Uterus (tissue), 4 donors: ENCODE data around the gene RGS14. TPM values are rescaled to one million over a fixed set of nuclear protein-coding genes. Genes with fewer than 3 reads are reported as not detected.

Source experiments
- DNase-seq, 2 donors: peaks; one replicate each; pipeline ENCODE4 v3.0.0-alpha.2; 2019 to 2020
- H3K27ac ChIP-seq, 2 donors: fragments of 200-600 bp; sonication (generic); 1 replicate in 1 of 2; 2 replicates in 1 of 2; pipeline ENCODE4 v1.5.1; 2016 to 2018
- H3K27me3 ChIP-seq, 2 donors: fragments of 200-600 bp; sonication (generic); one replicate each; pipeline ENCODE4 v1.5.1; 2018 to 2019; ENCODE audit warnings: control low read depth in 1 of 2
- H3K36me3 ChIP-seq, 2 donors: fragments of 200-600 bp; sonication (generic); one replicate each; pipeline ENCODE4 v1.5.1; 2019; ENCODE audit warnings: control low read depth in 1 of 2
- H3K4me1 ChIP-seq, 2 donors: fragments of 200-600 bp; sonication (generic); one replicate each; pipeline ENCODE4 v1.5.1; 2018 to 2019; ENCODE audit warnings: control low read depth in 1 of 2
- H3K4me3 ChIP-seq, 2 donors: fragments of 200-600 bp; sonication (generic); 1 replicate in 1 of 2; 2 replicates in 1 of 2; pipeline ENCODE4 v1.5.1; 2018 to 2019; ENCODE audit warnings: mild to moderate bottlenecking in 1 of 2
- H3K9me3 ChIP-seq, 2 donors: fragments of 200-600 bp; sonication (generic); one replicate each; pipeline ENCODE4 v1.5.1; 2019; ENCODE audit warnings: control low read depth in 1 of 2
- POLR2A ChIP-seq, 2 donors: fragments of 450-650 bp; IDR thresholded peaks; one replicate each; pipeline ENCODE4 v1.6.1; 2016; ENCODE audit warnings: antibody characterized with exemption in 2 of 2, mild to moderate bottlenecking in 1 of 2, moderate library complexity in 1 of 2
- intact Hi-C: fragments of 100-400 bp; cut with DNase I; formaldehyde crosslinking; loops from one replicate; pipeline ENCODE4 v1.15.1; 2023; ENCODE audit warnings: low total_unique reads
- total RNA-seq, 4 donors: library from RNA; depleted of rRNA in 3 of 4; stranded (reverse); fragments of >200 nt in 3 of 4; gene quantifications; one replicate each; pipeline versions ENCODE4 v1.1.0 to v1.2.4, GENCODE V29; 2014 to 2023
- TF ChIP-seq, protein P1 (sequence below), 4 experiments: fragments of 200-600 bp in 2 of 4; fragments of 450-650 bp in 2 of 4; sonication (generic) in 2 of 4; IDR thresholded peaks; one replicate each; pipeline ENCODE4 v1.5.1; 2016 to 2019; ENCODE audit warnings: antibody characterized with exemption in 4 of 4, mild to moderate bottlenecking in 2 of 4, moderate library complexity in 1 of 4
- donor health status: DM: yes; HTN: yes; CAD: no.

RGS14 gene
- total RNA-seq, 4 donors from 2014 or later: 1.5 to 25.6 (median 13.6) TPM

DNA sequence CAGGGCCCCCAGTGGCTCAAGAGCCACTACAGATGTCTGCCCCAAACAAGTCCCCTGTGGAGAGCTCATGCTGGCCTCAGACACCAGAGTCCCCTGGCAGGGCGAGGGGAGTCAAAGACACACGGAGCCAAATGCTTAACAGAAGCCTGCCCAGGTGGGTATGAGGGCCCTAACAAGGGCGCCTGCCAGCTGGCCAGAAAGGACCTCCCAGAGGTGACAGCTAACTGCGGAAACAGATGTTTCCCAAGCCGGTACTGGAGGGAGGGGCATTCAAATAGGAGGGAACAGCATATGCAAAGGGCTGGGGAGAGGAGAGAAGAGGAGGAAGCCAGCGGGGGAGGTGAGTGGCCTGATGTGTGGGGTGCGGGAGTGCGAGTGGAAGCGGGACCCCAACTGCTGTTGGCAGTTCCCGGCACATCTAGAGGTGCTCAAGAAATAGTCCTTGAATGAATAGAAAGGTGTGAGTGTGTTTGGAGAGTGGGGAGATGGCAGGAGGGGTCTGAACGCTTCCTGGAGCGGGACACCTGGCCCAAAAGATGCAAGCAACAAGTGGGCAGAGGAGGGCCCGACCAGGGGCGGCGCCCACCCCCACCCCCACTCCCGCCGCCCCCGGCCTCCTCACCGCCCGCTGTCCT, 46.9 kb upstream of the RGS14 start:
- H3K4me3 ChIP-seq: peak overlapping the region in 1 of 2 donors; percentile 45
- no peaks in the 10 kb centered on the region for H3K9me3 ChIP-seq
- no peak for DNase-seq
- peaks cover 0 to 6% of the 10 kb centered on the region in 2 donors for H3K4me1 ChIP-seq
- no peak overlapping the region for H3K27ac ChIP-seq
- H3K36me3 ChIP-seq: no peaks in the 10 kb centered on the region
- H3K27me3 ChIP-seq: no peaks in the 10 kb centered on the region
- TF ChIP-seq POLR2A (IDR thresholded peaks at IDR 0.05): no peak
- TF ChIP-seq, protein P1, sequence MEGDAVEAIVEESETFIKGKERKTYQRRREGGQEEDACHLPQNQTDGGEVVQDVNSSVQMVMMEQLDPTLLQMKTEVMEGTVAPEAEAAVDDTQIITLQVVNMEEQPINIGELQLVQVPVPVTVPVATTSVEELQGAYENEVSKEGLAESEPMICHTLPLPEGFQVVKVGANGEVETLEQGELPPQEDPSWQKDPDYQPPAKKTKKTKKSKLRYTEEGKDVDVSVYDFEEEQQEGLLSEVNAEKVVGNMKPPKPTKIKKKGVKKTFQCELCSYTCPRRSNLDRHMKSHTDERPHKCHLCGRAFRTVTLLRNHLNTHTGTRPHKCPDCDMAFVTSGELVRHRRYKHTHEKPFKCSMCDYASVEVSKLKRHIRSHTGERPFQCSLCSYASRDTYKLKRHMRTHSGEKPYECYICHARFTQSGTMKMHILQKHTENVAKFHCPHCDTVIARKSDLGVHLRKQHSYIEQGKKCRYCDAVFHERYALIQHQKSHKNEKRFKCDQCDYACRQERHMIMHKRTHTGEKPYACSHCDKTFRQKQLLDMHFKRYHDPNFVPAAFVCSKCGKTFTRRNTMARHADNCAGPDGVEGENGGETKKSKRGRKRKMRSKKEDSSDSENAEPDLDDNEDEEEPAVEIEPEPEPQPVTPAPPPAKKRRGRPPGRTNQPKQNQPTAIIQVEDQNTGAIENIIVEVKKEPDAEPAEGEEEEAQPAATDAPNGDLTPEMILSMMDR (IDR thresholded peaks at IDR 0.05): no peak
- intact Hi-C loops: no loop called here

DNA sequence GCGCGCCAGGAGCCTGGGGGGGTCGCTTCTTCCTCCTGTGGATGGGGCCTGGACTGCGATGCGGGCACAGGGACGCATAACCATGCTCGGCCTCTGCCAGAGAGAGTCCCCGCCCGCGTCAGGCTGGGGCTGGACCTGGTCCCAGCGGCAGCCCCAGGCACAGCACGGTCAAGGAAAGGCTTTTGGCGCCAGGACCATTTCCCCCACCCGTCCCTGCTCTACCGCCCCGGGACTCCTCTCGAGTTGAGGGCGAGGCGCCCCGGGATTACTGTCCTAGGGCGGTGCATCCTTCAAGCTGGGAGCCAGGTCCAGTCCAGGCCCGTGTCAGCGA, 46.4 kb upstream of the RGS14 start:
- DNase-seq: no peak

DNA sequence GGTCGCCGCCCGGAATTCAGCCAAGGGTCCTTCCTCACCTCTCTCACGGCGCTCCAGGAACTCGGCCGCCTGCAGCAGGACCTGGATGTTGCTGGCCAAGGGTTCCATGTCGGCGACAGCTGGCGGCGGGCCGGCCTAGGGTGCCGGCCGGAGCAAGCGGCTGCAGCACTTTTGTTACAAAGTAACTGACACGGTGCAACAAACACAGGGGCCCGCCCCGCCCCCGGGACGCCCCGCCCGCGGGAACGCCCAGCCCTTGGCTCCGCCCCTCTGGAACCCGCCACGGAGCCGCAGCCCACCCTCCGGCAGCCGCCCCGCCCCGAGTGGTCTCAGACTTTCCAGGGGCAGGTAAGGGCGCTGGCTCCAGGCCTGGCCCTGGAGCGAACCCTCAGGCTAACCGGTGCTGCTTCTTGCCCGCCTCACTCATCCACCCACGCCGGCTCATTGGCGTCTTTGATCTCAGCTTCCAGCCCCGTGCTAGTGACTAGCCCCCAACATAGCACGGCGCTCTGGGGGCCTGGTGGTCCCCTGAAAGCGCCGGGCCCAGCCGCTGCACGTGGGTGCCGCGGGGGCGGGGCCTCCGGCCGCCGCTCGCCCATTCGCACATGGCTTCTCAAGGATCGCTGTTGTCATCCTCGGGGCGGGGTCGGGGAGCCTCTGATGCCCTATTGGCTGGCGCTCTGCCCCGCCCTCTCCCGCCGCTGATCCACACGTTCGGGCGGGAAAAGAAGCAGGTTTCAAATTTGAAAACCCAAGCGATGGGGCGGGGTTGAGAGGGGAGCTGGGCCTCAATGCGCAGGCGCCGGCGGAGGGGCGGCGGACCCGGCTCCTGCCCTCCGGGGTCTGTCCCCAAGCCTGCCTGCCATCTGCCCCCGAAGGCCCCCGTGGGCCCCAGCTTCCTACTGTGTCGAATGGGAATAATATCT, 45.7 kb upstream of the RGS14 start, which contains the start of gene MXD3:
Gene MXD3 (minus strand): TSS at position 176 of the 926 bp plus-strand sequence. CDS start 68 bp downstream, at position 108.
- no peaks in the 10 kb centered on the region for H3K9me3 ChIP-seq
- intact Hi-C loops: no loop called here
- no peaks in the 10 kb centered on the region for H3K36me3 ChIP-seq
- H3K4me1 ChIP-seq: peaks cover 0 to 6% of the 10 kb centered on the region in 2 donors
- DNase-seq: peak; percentile 96 to 97
- H3K27ac ChIP-seq: peak within 1 kb of the TSS in 1 of 2 donors; percentile 22
- no peaks in the 10 kb centered on the region for H3K27me3 ChIP-seq
- TF ChIP-seq POLR2A (IDR thresholded peaks at IDR 0.05): no peak
- TF ChIP-seq, protein P1 (IDR thresholded peaks at IDR 0.05): no peak
- peak within 1 kb of the TSS; percentile 23 to 45 for H3K4me3 ChIP-seq

More for the DNA sequence above, 46.4 kb upstream of the RGS14 start:
- intact Hi-C loops: no loop called here
- no peak for TF ChIP-seq POLR2A (IDR thresholded peaks at IDR 0.05)
- TF ChIP-seq, protein P1 (IDR thresholded peaks at IDR 0.05): no peak
- Histone ChIP-seq H3K4me1 (peaks cover 0 to 6% of the 10 kb centered on the region in 2 donors), H3K9me3 (no peaks in the 10 kb centered on the region), H3K27ac (no peak overlapping the region), H3K4me3 (peak overlapping the region; percentile 23 to 45), H3K36me3 (no peaks in the 10 kb centered on the region), H3K27me3 (no peaks in the 10 kb centered on the region)

DNA sequence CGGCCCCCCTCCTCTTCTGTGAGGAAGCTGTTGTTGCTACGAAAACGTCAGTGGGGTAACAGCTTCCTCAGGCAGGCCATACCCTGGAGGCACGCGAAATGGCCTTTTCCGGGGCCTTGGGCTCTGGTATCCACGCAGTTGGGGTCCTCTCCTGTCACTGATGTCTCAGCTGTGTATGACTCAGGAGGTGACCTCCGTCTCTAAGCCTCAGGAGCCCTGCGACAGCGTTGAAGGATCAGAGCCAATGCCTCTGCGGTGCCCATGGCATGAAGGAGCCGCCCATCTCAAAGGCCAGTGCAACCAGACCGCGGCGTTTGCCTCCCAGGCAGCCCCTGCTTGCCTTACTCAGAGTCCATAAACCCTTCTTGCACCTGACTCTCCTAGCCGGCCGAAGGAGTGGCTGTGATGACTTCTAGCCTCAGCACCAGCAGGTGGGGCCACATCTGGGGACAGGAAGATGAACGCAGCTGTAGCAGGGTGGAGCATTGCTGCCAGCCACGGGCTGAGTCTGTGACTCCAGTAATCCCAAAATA, 45.0 kb upstream of the RGS14 start:
- Histone ChIP-seq H3K9me3 (no peaks in the 10 kb centered on the region), H3K36me3 (no peaks in the 10 kb centered on the region), H3K4me1 (peaks cover 0 to 6% of the 10 kb centered on the region in 2 donors), H3K4me3 (peak overlapping the region in 1 of 2 donors; percentile 23), H3K27me3 (no peaks in the 10 kb centered on the region), H3K27ac (no peak overlapping the region)
- TF ChIP-seq POLR2A (IDR thresholded peaks at IDR 0.05): no peak
- TF ChIP-seq, protein P1 (IDR thresholded peaks at IDR 0.05): no peak
- intact Hi-C loops: no loop called here
- no peak for DNase-seq
